Airway epithelial cell (primary cell): ENCODE data around the gene PHIP. TPM values are rescaled to one million over a fixed set of nuclear protein-coding genes. Genes with fewer than 3 reads are reported as not detected.

Experiments used
- total RNA-seq: library from RNA; depleted of rRNA; stranded (reverse); fragments of >200 nt; gene quantifications from 2 replicates; pipeline ENCODE4 v1.2.3, GENCODE V29; 2015

Gene PHIP
- total RNA-seq = 11.1 and 14.5 TPM in 2 replicates

DNA sequence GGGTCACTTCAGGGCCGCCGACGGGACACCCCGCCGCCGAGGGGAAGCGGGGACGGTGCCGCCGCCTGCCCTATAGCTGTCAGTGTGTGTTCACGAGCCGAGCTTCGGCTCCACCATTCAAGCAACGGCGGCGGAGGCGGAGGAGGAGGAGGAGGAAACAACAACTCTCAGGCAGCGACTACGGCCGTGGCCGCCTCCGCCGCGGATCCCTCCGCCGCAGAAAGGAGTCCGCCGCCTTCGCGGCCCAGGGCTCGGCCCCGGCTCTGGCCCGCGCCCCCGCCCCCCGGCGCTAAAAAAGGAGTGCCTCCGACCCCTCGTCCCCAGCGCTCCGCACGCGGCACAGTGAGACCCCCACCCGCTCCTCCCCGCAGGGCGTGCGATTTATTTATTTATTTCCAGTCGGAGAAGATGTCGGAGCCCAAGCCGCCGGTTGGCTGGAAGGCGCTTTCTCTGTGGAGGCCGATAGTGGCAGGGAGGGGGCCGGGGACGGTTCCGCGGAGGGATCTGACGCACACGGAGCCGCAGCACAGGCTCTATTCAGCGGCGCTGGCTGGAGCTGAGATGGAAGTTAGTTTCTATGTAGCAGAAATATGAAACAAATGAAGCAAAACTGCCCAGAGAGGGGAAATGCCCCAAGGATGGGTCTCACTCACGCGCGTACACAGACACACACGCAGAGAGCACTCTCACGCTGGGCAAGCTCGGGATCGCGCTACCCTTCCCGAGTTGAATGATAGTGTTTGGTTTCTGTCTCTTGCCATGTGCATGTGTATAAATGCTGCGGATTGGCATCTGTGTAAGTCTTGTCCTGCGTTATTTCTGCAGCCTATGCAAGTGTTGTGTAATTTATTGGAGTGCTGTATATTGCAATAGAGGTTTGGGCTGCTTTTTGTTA, at the start of gene PHIP:
PHIP (minus strand) TSS at position 180 of the 895 bp plus-strand sequence. CDS start 186 bp downstream, outside the sequence.

Other genes starting within 250 kb of the PHIP start
- gene IRAK1BP1, start 210.7 kb downstream of the PHIP start, total RNA-seq = 2.2 and 3.6 TPM in 2 replicates
- gene HMGN3, start 156.4 kb upstream of the PHIP start, total RNA-seq = 73.1 and 110 TPM in 2 replicates